HepG2 (cell line): Measurements from ENCODE around the gene ADAT3. TPM values are rescaled to one million over a fixed set of nuclear protein-coding genes. Genes with fewer than 3 reads are reported as not detected.

ENCODE experiments used
- ARID3A ChIP-seq: IDR thresholded peaks from 2 replicates; pipeline ENCODE4 v1.6.1; 2012; ENCODE audit warnings: low read depth, low read length, improper control_type of control experiment
- CTCF ChIP-seq: sonication (generic); formaldehyde crosslinking; IDR thresholded peaks from 2 replicates; pipeline ENCODE4 v1.5.0; 2020; ENCODE audit warnings: mild to moderate bottlenecking, missing genetic modification reagents, moderate library complexity
- FOXP4 ChIP-seq: sonication (generic); formaldehyde crosslinking; IDR thresholded peaks from 2 replicates; pipeline ENCODE4 v1.4.0; 2020; ENCODE audit warnings: missing genetic modification reagents
- GFI1 ChIP-seq: sonication (generic); formaldehyde crosslinking; IDR thresholded peaks from 2 replicates; pipeline ENCODE4 v1.5.0; 2020; ENCODE audit warnings: missing genetic modification reagents, mild to moderate bottlenecking, borderline replicate concordance
- MIER2 ChIP-seq: IDR thresholded peaks from 2 replicates; pipeline ENCODE4 v1.6.1; 2016; ENCODE audit warnings: missing biosample characterization, missing genetic modification reagents
- PRDM4 ChIP-seq: sonication (generic); formaldehyde crosslinking; IDR thresholded peaks from 2 replicates; pipeline ENCODE4 v1.9.0; 2021; ENCODE audit warnings: missing genetic modification reagents, borderline replicate concordance
- SOX5 ChIP-seq: IDR thresholded peaks from 2 replicates; pipeline ENCODE4 v1.6.1; 2016; ENCODE audit warnings: borderline replicate concordance
- TFE3 ChIP-seq: IDR thresholded peaks from 2 replicates; pipeline ENCODE4 v1.6.1; 2016
- ZBED4 ChIP-seq: sonication (generic); formaldehyde crosslinking; IDR thresholded peaks from 2 replicates; pipeline ENCODE4 v1.4.0; 2020; ENCODE audit warnings: missing genetic modification reagents, borderline replicate concordance
- ZNF792 ChIP-seq: IDR thresholded peaks from 2 replicates; pipeline ENCODE4 v1.6.1; 2016
- polyA plus RNA-seq, 8 experiments: library from polyadenylated mRNA; depleted of rRNA in 3 of 8; stranded (reverse) in 7 of 8; unstranded in 1 of 8; fragments of >200 nt; fragmentation: Illumina TruSeq in 4 of 8; extraction: Trizol in 4 of 8; gene quantifications; 2 replicates each; pipeline versions ENCODE4 v1.2.1 to v1.2.3, GENCODE V29; 2011 to 2016; ENCODE audit warnings: low read depth in 4 of 8, missing spikeins in 1 of 8, mixed read lengths in 1 of 8; ENCODE audit not compliant: insufficient read depth in 1 of 8
- total RNA-seq, 5 experiments: library from RNA; depleted of rRNA; stranded (reverse); fragments of >200 nt; fragmentation: Illumina TruSeq; extraction: Trizol; gene quantifications; 2 replicates each; pipeline ENCODE4 v1.2.3, GENCODE V29; 2016; ENCODE audit warnings: low read depth in 1 of 5

The ADAT3 gene
- total and polyA plus RNA-seq, 2 of the 13 experiments (the other 11 are each of a cell fraction or from before 2014, with no cell fraction given), result 0.95 to 3.5 TPM

- TF ChIP-seq ZBED4 (CRISPR knock-in tag), result 0 out of 2 replicates have a peak, but pooled peaks have one; percentile 29
- peak; percentile 94 for TF ChIP-seq FOXP4 (CRISPR knock-in tag)
- peak; percentile 73; the same call in 1 of the 2 replicates for TF ChIP-seq TFE3 (CRISPR knock-in tag)
- peak; percentile 86 for TF ChIP-seq GFI1 (CRISPR knock-in tag)
- peak; percentile 25; the same call in 1 of the 2 replicates for TF ChIP-seq ARID3A
- TF ChIP-seq PRDM4, result no peak
- peak; percentile 65; the same call in 1 of the 2 replicates for TF ChIP-seq ZNF792 (CRISPR knock-in tag)
- TF ChIP-seq SOX5 (CRISPR knock-in tag), result peak; percentile 83; the same call in 1 of the 2 replicates
- peak; percentile 83 for TF ChIP-seq CTCF (CRISPR knock-in tag)
- no peak for TF ChIP-seq MIER2 (CRISPR knock-in tag)
These were observed 34.0 kb upstream of the ADAT3 start (continued) for GRCh38 chr19:1871140-1871597.
